Esophagus squamous epithelium (tissue), 4 donors: ENCODE data around the gene CGRRF1.

Experiments used
- CTCF ChIP-seq, 6 experiments: fragments of 450-650 bp in 4 of 6; fragments of 200-600 bp in 2 of 6; sonication (generic) in 2 of 6; IDR thresholded peaks; one replicate each; pipeline ENCODE4 v1.5.1; 2016 to 2019; ENCODE audit warnings: antibody characterized with exemption in 6 of 6, mild to moderate bottlenecking in 4 of 6, moderate library complexity in 4 of 6
- POLR2A ChIP-seq, 4 donors: fragments of 450-650 bp; IDR thresholded peaks; one replicate each; pipeline ENCODE4 v1.6.1; 2017; ENCODE audit warnings: antibody characterized with exemption in 4 of 4, mild to moderate bottlenecking in 4 of 4, moderate library complexity in 3 of 4

GRCh38 chr14:54475911-54476310 is 33.8 kb upstream of the CGRRF1 start:
- TF ChIP-seq CTCF (IDR thresholded peaks at IDR 0.05) (no peak), POLR2A (IDR thresholded peaks at IDR 0.05) (no peak)
